HepG2 (cell line): ENCODE data around the gene JPH4. TPM values are rescaled to one million over a fixed set of nuclear protein-coding genes. Genes with fewer than 3 reads are reported as not detected.
A peak's percentile ranks its signal among the peaks of the same experiment; 100 is the strongest.

Experiments
- AFF4 ChIP-seq: sonication (generic); formaldehyde crosslinking; IDR thresholded peaks from 2 replicates; pipeline ENCODE4 v1.4.0; 2020; ENCODE audit warnings: missing genetic modification reagents
- BRD4 ChIP-seq: sonication (generic); formaldehyde crosslinking; IDR thresholded peaks from 2 replicates; pipeline ENCODE4 v1.4.0; 2020; ENCODE audit warnings: missing genetic modification reagents
- CC2D1A ChIP-seq: sonication (generic); formaldehyde crosslinking; IDR thresholded peaks from 2 replicates; pipeline ENCODE4 v1.8.1; 2023; ENCODE audit warnings: mild to moderate bottlenecking, missing genetic modification reagents
- FOXJ3 ChIP-seq: sonication (generic); formaldehyde crosslinking; IDR thresholded peaks from 2 replicates; pipeline ENCODE4 v1.4.0; 2020; ENCODE audit warnings: missing genetic modification reagents, mild to moderate bottlenecking, borderline replicate concordance
- GABPB1 ChIP-seq: IDR thresholded peaks from 2 replicates; pipeline ENCODE4 v1.6.1; 2016; ENCODE audit warnings: mild to moderate bottlenecking, missing genetic modification reagents, moderate library complexity, missing compliant biosample characterization
- MAF1 ChIP-seq: sonication (generic); formaldehyde crosslinking; IDR thresholded peaks from 2 replicates; pipeline ENCODE4 v1.5.0; 2020; ENCODE audit warnings: missing genetic modification reagents, borderline replicate concordance
- NKX3-1 ChIP-seq: sonication (generic); formaldehyde crosslinking; IDR thresholded peaks from 2 replicates; pipeline ENCODE4 v1.5.0; 2020; ENCODE audit warnings: missing genetic modification reagents
- POLR2A ChIP-seq, 2 experiments: IDR thresholded peaks; 2 replicates each; pipeline ENCODE4 v1.6.1; 2011; ENCODE audit warnings: low read depth in 2 of 2, low read length in 2 of 2, mild to moderate bottlenecking in 1 of 2, moderate library complexity in 1 of 2; ENCODE audit not compliant: insufficient read depth in 1 of 2
- RFXAP ChIP-seq: sonication (generic); formaldehyde crosslinking; IDR thresholded peaks from 2 replicates; pipeline ENCODE4 v1.4.0; 2020; ENCODE audit warnings: missing genetic modification reagents, borderline replicate concordance
- SAFB2 ChIP-seq: sonication (generic); formaldehyde crosslinking; IDR thresholded peaks from 2 replicates; pipeline ENCODE4 v1.5.1; 2020; ENCODE audit warnings: missing genetic modification reagents, low read depth, mild to moderate bottlenecking, borderline replicate concordance
- ZBTB8A ChIP-seq: sonication (generic); formaldehyde crosslinking; IDR thresholded peaks from 2 replicates; pipeline ENCODE4 v1.4.0; 2020; ENCODE audit warnings: mild to moderate bottlenecking, low read depth, missing genetic modification reagents, borderline replicate concordance
- ZNF143 ChIP-seq: sonication (generic); formaldehyde crosslinking; IDR thresholded peaks from 2 replicates; pipeline ENCODE4 v1.4.0; 2020; ENCODE audit warnings: missing genetic modification reagents
- ZNF205 ChIP-seq: IDR thresholded peaks from 2 replicates; pipeline ENCODE4 v1.6.1; 2018; ENCODE audit warnings: missing biosample characterization, missing genetic modification reagents
- ZNF235 ChIP-seq: sonication (generic); formaldehyde crosslinking; IDR thresholded peaks from 2 replicates; pipeline ENCODE4 v1.8.1; 2023; ENCODE audit warnings: mild to moderate bottlenecking, missing genetic modification reagents, borderline replicate concordance
- ZNF431 ChIP-seq: sonication (generic); formaldehyde crosslinking; IDR thresholded peaks from 2 replicates; pipeline ENCODE4 v1.9.0; 2022; ENCODE audit warnings: missing genetic modification reagents, low read depth, mild to moderate bottlenecking, borderline replicate concordance
- ZNF446 ChIP-seq: sonication (generic); formaldehyde crosslinking; IDR thresholded peaks from 2 replicates; pipeline ENCODE4 v1.5.0; 2020; ENCODE audit warnings: mild to moderate bottlenecking, missing genetic modification reagents
- ZNF549 ChIP-seq: sonication (generic); formaldehyde crosslinking; IDR thresholded peaks from 2 replicates; pipeline ENCODE4 v1.5.0; 2020; ENCODE audit warnings: missing genetic modification reagents
- ZNF597 ChIP-seq: sonication (generic); formaldehyde crosslinking; IDR thresholded peaks from 2 replicates; pipeline ENCODE4 v1.5.0; 2020; ENCODE audit warnings: missing genetic modification reagents
- ZNF629 ChIP-seq: sonication (generic); formaldehyde crosslinking; conservative IDR thresholded peaks from 2 replicates; pipeline ENCODE4 v1.5.0; 2020; ENCODE audit warnings: missing genetic modification reagents
- ZNF670 ChIP-seq: sonication (generic); formaldehyde crosslinking; IDR thresholded peaks from 2 replicates; pipeline ENCODE4 v1.8.0; 2022; ENCODE audit warnings: mild to moderate bottlenecking, missing genetic modification reagents, borderline replicate concordance
- polyA plus RNA-seq, 8 experiments: library from polyadenylated mRNA; depleted of rRNA in 3 of 8; stranded (reverse) in 7 of 8; unstranded in 1 of 8; fragments of >200 nt; fragmentation: Illumina TruSeq in 4 of 8; extraction: Trizol in 4 of 8; gene quantifications; 2 replicates each; pipeline versions ENCODE4 v1.2.1 to v1.2.3, GENCODE V29; 2011 to 2016; ENCODE audit warnings: low read depth in 4 of 8, missing spikeins in 1 of 8, mixed read lengths in 1 of 8; ENCODE audit not compliant: insufficient read depth in 1 of 8
- total RNA-seq, 5 experiments: library from RNA; depleted of rRNA; stranded (reverse); fragments of >200 nt; fragmentation: Illumina TruSeq; extraction: Trizol; gene quantifications; 2 replicates each; pipeline ENCODE4 v1.2.3, GENCODE V29; 2016; ENCODE audit warnings: low read depth in 1 of 5
- TF ChIP-seq, protein P1 (sequence below): fragments of 450-650 bp; IDR thresholded peaks from 2 replicates; pipeline ENCODE4 v1.6.1; 2016
- TF ChIP-seq, protein P2 (sequence below): sonication (generic); formaldehyde crosslinking; IDR thresholded peaks from 2 replicates; pipeline ENCODE4 v1.4.0; 2020; ENCODE audit warnings: missing genetic modification reagents, borderline replicate concordance

JPH4 gene
- total and polyA plus RNA-seq, 2 of the 13 experiments (the other 11 are each of a cell fraction or from before 2014, with no cell fraction given) = 0.08 to 0.22 TPM

- TF ChIP-seq MAF1 (CRISPR knock-in tag) (no peak), GABPB1 (CRISPR knock-in tag) (no peak; the same call in 1 of the 2 replicates), ZNF629 (no peak), ZBTB8A (CRISPR knock-in tag) (no peak), ZNF597 (CRISPR knock-in tag) (0 out of 2 replicates have a peak, but pooled peaks have one; percentile 67), ZNF143 (peak; percentile 60; the same call in 1 of the 2 replicates), ZNF549 (CRISPR knock-in tag) (no peak), ZNF431 (CRISPR knock-in tag) (no peak; the same call in 1 of the 2 replicates), ZNF670 (no peak), POLR2A (IDR thresholded peaks at IDR 0.05; ENCODE audit: insufficient read depth in 1 of 2, low read depth in 2 of 2, low read length in 2 of 2) (no peak), ZNF235 (CRISPR knock-in tag) (no peak), RFXAP (no peak), ZNF446 (CRISPR knock-in tag) (no peak), BRD4 (CRISPR knock-in tag) (peak; percentile 43; the same call in 1 of the 2 replicates), ZNF205 (CRISPR knock-in tag) (0 out of 2 replicates have a peak, but pooled peaks have one; percentile 1), SAFB2 (0 out of 2 replicates have a peak, but pooled peaks have one; percentile 5), CC2D1A (CRISPR knock-in tag) (no peak), NKX3-1 (no peak), AFF4 (CRISPR knock-in tag) (no peak), FOXJ3 (CRISPR knock-in tag) (no peak)
- TF ChIP-seq, protein P1, sequence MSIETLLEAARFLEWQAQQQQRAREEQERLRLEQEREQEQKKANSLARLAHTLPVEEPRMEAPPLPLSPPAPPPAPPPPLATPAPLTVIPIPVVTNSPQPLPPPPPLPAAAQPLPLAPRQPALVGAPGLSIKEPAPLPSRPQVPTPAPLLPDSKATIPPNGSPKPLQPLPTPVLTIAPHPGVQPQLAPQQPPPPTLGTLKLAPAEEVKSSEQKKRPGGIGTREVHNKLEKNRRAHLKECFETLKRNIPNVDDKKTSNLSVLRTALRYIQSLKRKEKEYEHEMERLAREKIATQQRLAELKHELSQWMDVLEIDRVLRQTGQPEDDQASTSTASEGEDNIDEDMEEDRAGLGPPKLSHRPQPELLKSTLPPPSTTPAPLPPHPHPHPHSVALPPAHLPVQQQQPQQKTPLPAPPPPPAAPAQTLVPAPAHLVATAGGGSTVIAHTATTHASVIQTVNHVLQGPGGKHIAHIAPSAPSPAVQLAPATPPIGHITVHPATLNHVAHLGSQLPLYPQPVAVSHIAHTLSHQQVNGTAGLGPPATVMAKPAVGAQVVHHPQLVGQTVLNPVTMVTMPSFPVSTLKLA = no peak
- TF ChIP-seq, protein P2, sequence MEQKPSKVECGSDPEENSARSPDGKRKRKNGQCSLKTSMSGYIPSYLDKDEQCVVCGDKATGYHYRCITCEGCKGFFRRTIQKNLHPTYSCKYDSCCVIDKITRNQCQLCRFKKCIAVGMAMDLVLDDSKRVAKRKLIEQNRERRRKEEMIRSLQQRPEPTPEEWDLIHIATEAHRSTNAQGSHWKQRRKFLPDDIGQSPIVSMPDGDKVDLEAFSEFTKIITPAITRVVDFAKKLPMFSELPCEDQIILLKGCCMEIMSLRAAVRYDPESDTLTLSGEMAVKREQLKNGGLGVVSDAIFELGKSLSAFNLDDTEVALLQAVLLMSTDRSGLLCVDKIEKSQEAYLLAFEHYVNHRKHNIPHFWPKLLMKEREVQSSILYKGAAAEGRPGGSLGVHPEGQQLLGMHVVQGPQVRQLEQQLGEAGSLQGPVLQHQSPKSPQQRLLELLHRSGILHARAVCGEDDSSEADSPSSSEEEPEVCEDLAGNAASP (CRISPR knock-in tag) = no peak
Observed at GRCh38 chr14:23610815-23611289, 32.3 kb upstream of the JPH4 start (continued).
